Esophagus muscularis mucosa (tissue), 3 donors: ENCODE measurements around the gene STOM.

ENCODE experiments used
- POLR2A ChIP-seq: fragments of 450-650 bp; IDR thresholded peaks from one replicate; pipeline ENCODE4 v1.6.1; 2017; ENCODE audit warnings: antibody characterized with exemption, moderate library complexity, mild to moderate bottlenecking, low read depth
- TF ChIP-seq, protein P1 (sequence below), 3 experiments: fragments of 200-600 bp in 2 of 3; fragments of 450-650 bp in 1 of 3; sonication (generic) in 2 of 3; IDR thresholded peaks; one replicate each; pipeline ENCODE4 v1.5.1; 2017 to 2019; ENCODE audit warnings: antibody characterized with exemption in 3 of 3, mild to moderate bottlenecking in 2 of 3, moderate library complexity in 1 of 3

DNA sequence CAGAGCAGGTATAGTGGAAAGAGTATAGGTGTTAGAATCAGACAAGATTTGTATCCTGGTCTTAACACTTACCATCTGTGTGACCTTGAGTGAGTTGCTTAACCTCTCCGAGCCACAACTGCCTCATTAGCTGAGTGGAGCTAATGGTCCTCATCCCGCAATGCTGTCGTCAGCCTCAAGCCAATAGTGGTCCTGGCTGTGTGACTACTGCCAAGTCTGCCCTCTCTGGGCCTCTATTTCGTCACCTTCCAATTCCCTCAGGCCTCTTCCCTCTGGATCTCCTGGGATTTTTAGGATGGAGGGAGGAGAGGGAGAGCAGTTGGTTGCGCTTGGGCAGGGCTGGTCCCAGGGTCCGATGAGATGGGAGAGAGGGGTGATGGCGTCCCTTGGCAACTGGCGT is 41.6 kb downstream of the STOM start:
- TF ChIP-seq POLR2A, result no peak
- TF ChIP-seq, protein P1, sequence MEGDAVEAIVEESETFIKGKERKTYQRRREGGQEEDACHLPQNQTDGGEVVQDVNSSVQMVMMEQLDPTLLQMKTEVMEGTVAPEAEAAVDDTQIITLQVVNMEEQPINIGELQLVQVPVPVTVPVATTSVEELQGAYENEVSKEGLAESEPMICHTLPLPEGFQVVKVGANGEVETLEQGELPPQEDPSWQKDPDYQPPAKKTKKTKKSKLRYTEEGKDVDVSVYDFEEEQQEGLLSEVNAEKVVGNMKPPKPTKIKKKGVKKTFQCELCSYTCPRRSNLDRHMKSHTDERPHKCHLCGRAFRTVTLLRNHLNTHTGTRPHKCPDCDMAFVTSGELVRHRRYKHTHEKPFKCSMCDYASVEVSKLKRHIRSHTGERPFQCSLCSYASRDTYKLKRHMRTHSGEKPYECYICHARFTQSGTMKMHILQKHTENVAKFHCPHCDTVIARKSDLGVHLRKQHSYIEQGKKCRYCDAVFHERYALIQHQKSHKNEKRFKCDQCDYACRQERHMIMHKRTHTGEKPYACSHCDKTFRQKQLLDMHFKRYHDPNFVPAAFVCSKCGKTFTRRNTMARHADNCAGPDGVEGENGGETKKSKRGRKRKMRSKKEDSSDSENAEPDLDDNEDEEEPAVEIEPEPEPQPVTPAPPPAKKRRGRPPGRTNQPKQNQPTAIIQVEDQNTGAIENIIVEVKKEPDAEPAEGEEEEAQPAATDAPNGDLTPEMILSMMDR (IDR thresholded peaks at IDR 0.05), result no peak
